ENCODE measurements around the gene PLXNA2. TPM values are rescaled to one million over a fixed set of nuclear protein-coding genes. Genes with fewer than 3 reads are reported as not detected.

Gene PLXNA2
- total RNA-seq, 2 experiments from 2014 or later = 0.13 to 0.23 TPM

GRCh38 chr1:208163539-208163938 lies 80.6 kb downstream of the PLXNA2 start:
- H3K4me3 Mint-ChIP-seq = no peak overlapping the region
- no peaks in the 10 kb centered on the region for H3K9me3 Mint-ChIP-seq
- POLR2A ChIA-PET = no interaction called here
- no peaks in the 10 kb centered on the region for H3K4me1 Mint-ChIP-seq (ENCODE audit: low read depth)
- CTCF ChIA-PET = no interaction called here
- peaks cover 15% of the 10 kb centered on the region for H3K27me3 Mint-ChIP-seq
- no peak for DNase-seq
- no peak for TF ChIP-seq CTCF (IDR thresholded peaks at IDR 0.05)
- ATAC-seq = no peak
- no peaks in the 10 kb centered on the region for H3K36me3 Mint-ChIP-seq (ENCODE audit: low read depth)
- intact Hi-C loops (cut with micrococcal nuclease) = no loop called here
- H3K27ac Mint-ChIP-seq = no peak overlapping the region

- ATAC-seq (no peak), DNase-seq (no peak)
- Mint-ChIP-seq H3K27ac (no peak overlapping the region), H3K4me1 (ENCODE audit: low read depth) (no peaks in the 10 kb centered on the region), H3K36me3 (ENCODE audit: low read depth) (no peaks in the 10 kb centered on the region), H3K4me3 (no peak overlapping the region), H3K9me3 (no peaks in the 10 kb centered on the region), H3K27me3 (peaks cover 15% of the 10 kb centered on the region)
- intact Hi-C loops (cut with micrococcal nuclease) = no loop called here
- ChIA-PET POLR2A (no interaction called here), CTCF (interaction anchor here (0.7 to 1.1 kb wide), 2 partner anchors 30 to 68 kb away, joined by 3 to 4 read pairs; no protein-coding TSS in a partner anchor)
- no peak for TF ChIP-seq CTCF (IDR thresholded peaks at IDR 0.05)
These were observed 81.3 kb downstream of the PLXNA2 start for GRCh38 chr1:208162903-208163302.

- Mint-ChIP-seq H3K4me3 (no peak overlapping the region), H3K9me3 (no peaks in the 10 kb centered on the region), H3K27ac (no peak overlapping the region), H3K36me3 (ENCODE audit: low read depth) (no peaks in the 10 kb centered on the region), H3K4me1 (ENCODE audit: low read depth) (no peaks in the 10 kb centered on the region), H3K27me3 (peaks cover 13% of the 10 kb centered on the region)
- CTCF ChIA-PET = interaction anchor here (0.7 to 1.3 kb wide), 3 partner anchors 29 to 67 kb away, joined by 3 to 4 read pairs (median 4); no protein-coding TSS in a partner anchor
- TF ChIP-seq CTCF (IDR thresholded peaks at IDR 0.05) = no peak
- intact Hi-C loops (cut with micrococcal nuclease) = no loop called here
- ATAC-seq (no peak), DNase-seq (no peak)
- POLR2A ChIA-PET = interaction anchor here (0.8 kb wide), 1 partner anchor 76 kb away, joined by 3 read pairs; no protein-coding TSS in a partner anchor
These were observed 82.4 kb downstream of the PLXNA2 start for GRCh38 chr1:208161656-208162375.

GRCh38 chr1:208161005-208161404 lies 83.2 kb downstream of the PLXNA2 start:
- ChIA-PET CTCF (interaction anchor here (1.3 kb wide), 1 partner anchor 29 kb away, joined by 4 read pairs; no protein-coding TSS in a partner anchor), POLR2A (no interaction called here)
- Mint-ChIP-seq H3K9me3 (no peaks in the 10 kb centered on the region), H3K36me3 (ENCODE audit: low read depth) (no peaks in the 10 kb centered on the region), H3K27me3 (peaks cover 11% of the 10 kb centered on the region), H3K4me3 (no peak overlapping the region), H3K4me1 (ENCODE audit: low read depth) (no peaks in the 10 kb centered on the region), H3K27ac (no peak overlapping the region)
- intact Hi-C loops (cut with micrococcal nuclease) = no loop called here
- DNase-seq = no peak
- TF ChIP-seq CTCF (IDR thresholded peaks at IDR 0.05) = no peak
- no peak for ATAC-seq

- Mint-ChIP-seq H3K9me3 (no peaks in the 10 kb centered on the region), H3K4me1 (ENCODE audit: low read depth) (no peaks in the 10 kb centered on the region), H3K27me3 (peaks cover 11% of the 10 kb centered on the region), H3K4me3 (no peak overlapping the region), H3K36me3 (ENCODE audit: low read depth) (no peaks in the 10 kb centered on the region), H3K27ac (no peak overlapping the region)
- POLR2A ChIA-PET = no interaction called here
- no peak for DNase-seq
- intact Hi-C loops (cut with micrococcal nuclease) = no loop called here
- TF ChIP-seq CTCF (IDR thresholded peaks at IDR 0.05) = no peak
- CTCF ChIA-PET = interaction anchor here (2.1 kb wide), 1 partner anchor 28 kb away, joined by 5 read pairs; no protein-coding TSS in a partner anchor
- ATAC-seq = no peak
These were observed 83.8 kb downstream of the PLXNA2 start for GRCh38 chr1:208160259-208160819.
